NCI-H2227 treated with DMSO at 0.1 percent for 48 hours (cell line): ENCODE data around the gene SOX8.
"Not testable (repeated sequence)": the region's sequence is repeated elsewhere in the genome, so short reads cannot be mapped to it uniquely, and the experiment has no call there.

Experiments used
- DNase-seq: peaks from one replicate; lab custom pipeline; 2025; lab: John Stamatoyannopoulos, UW

Gene SOX8

DNA sequence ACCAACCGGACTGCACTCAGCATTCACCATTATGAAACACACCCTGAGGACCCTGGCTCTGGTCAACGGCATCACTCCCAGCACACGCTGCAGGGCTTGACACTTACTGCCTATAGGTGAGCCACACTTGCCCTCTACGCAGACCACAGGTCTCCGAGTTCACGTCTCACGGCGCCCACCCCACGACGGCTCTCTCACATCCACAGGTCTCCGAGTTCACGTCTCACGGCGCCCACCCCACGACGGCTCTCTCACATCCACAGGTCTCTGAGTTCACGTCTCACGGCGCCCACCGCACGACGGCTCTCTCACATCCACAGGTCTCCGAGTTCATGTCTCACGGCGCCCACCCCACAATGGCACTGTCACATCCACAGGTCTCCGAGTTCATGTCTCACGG, 25.8 kb upstream of the SOX8 start:
- DNase-seq, result not testable (repeated sequence)

DNA sequence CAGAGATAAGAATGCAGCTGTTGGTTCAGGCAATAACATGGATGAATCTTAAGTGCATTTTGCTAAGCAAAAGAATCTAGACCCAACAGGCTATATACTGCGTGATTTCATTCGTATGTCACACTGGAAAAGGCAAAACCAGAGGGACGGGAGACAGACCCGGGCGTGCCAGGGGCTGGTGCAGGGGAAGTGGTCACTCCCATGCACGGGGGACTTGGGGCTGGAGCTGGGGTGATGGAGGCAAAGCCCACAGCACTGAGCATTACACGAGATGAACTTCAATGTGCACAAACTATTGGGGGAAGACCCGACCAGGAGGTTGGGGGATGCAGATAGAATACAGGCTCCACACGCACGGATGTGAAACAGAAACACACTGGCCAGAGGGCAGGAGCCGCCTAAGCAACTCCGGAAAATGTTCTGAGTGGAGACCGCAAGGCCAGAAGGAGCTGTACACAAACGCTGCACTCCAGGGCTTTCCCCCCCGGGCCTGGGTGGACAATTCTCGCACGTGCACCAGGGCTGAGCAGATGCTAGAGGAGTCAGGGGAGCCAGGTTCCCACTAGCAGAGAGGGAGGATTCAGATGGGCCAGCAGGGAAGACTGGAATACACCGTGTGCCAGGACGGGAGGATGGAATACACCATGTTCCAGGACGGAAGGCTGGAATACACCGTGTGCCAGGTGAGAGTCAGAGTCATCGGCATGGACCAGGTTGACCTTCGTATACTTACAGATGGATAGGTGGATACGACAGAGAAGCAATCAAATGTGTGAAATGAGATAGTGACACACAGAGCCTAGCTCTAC, 22.1 kb upstream of the SOX8 start:
- no peak for DNase-seq

DNA sequence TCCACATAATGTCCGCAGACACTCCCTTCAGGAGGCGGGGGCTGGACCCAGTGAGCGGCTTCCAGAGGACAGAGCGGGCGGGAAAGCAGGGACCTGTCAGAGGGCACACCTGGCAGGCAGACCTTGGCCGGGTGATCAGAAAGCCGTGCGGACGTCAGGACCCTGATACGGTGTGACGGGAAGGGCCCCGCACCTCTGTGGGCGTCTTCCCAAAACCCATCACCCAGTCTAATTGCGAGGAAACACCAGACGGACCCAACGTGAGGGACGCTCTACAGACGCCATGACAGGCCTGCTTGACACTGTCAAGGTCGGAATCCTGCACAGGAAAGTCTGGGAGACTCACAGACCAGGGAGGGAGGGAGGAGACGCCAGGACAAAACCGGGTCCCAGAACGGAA, 19.2 kb upstream of the SOX8 start:
- DNase-seq, result no peak

DNA sequence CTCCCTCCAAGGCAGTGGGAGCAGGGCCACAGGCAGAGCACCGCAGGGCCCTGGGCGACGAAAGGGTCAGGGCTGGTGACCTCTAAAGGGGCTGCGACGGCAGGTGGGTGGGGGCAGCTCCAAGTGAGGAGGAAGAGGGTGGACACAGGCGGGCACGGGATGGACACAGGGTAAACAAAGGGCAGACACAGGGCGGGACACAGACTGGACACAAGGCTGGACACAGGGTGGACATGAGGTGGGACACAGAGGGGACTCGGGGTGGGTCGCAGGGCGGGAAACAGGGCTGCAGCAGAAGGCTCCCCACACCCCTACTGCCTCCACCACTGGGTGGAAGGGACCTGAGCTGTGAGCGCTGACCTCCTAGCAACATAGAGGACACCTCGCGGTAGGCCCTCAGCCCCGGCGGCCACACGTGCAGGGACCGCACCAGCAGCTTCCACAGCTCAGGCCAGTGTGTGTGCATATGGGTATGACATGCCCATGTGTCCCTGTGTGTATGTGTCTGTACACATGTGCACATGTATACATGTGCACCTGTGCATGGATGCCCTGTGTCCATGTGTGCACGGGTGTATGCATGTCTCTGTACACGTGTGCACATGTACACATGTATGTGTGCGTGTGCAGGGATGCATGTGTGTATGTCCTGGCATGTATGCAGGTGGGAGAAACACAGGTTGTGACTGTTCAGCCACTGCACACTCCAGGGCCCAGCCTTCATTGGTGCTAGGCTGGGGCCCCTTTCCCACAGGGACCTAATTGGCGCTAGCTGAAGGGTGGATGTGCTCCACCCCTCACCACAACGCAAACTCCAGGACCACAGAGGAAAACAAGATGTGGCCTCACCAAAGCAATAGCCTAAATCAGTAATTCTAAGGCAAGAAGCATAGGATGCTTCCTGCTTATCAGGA, 18.4 kb upstream of the SOX8 start:
- no peak for DNase-seq

DNA sequence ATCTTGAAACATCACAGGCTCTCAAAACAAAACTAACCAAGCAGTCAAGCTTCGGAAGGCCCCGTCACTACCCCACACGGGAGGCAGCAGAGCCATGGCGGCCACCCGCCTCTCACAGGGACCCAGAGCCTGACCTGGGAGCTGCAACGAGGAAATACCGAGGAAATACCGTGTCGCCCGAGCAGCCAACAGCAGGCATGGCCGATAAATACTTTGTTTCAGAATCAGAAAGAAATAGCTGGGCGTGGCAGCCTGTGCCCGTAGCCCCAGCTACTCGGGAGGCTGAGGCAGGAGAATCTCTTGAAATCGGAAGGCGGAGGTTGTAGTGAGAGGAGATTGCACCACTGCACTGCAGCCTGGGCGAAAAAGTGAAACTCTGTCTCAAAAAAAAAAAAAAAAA, 17.7 kb upstream of the SOX8 start:
- DNase-seq, result no peak

DNA sequence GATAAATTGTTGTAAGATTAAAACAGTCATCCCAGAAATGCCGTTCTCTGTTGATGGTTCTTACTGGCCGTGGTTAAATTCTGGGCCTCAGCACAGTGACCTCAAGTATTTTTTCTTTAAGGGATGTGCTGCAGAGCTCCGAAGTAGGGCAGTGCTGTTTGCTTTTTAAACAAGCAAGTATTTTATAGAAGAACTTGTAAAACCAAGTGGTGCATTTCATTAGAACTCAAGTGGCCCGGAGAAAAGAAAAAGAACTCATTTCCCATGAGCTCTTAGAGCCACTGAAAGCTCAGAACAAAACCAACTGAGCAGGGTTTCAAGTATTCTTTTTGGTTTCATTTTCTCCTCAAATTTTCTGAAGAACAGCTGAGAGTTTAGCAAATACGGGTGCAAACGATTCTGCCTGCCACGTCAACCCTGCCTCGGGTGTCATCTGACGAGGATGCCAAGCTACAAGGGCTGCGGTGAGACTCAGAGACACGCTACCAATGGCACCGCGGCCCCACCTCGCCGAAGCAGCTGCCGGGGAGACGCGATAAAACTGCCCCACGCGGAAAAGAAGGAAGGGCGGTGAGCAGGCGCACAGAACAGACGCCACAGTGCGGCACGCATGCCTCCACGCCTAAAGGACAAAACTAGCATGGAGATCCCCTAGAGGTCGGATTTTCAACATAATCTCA, 17.1 kb upstream of the SOX8 start:
- no peak for DNase-seq

DNA sequence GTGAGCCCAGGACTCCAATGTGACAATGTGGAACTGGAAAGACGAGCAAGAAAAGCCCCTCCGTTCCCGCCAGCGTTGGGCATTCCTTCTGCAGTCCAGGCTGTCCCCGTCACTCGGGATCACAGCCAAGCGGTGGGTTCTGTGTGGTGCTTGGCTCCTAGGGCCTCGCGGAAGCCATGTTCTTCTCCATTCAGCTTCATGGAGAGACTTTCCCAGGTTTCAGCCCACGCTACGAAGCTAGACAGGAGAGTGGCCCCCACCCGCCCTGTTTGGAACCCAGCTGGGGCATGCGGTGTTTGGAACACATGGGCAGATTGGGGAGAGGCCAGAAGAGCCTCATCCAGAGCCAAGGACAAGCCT, 16.6 kb upstream of the SOX8 start:
- no peak for DNase-seq

DNA sequence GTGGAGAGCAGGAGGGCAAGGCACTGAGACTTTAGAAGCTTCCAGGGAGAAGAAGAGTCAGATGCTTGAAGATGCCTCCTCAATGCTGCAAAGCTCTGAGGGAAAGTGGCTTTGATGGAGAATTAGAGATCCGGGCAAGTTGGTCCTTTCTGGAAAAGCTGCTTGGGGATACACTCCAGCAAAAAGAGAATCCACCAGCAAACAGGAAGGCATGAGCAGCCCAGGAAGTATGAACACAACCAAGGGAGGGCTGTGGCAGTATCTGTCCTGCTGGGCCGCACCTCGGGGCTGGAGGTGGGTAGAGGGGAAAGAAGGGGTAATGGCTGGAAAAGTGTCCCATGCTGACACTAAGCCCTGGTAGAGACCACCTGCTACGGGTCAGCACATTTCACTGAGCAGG, 16.1 kb upstream of the SOX8 start:
- no peak for DNase-seq

DNA sequence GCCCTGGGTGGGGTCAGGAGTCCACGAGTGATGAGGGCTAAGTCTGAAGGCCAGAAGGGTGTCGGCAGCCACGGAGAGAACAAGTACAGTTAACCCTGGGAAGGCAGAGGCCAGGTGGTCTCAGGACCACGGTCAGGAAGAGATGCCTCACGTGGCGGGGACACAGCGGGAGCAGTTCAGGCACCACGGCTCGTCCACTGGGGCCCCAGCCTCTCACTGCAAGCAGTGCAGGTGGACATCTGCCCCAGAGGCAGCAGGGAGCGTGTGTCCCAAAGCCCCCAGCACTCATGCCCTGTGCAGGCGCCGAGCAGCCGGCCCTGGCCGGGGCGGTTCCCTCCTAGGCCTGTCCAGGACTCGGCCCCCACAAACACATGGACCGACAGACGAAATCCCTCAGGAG, 15.5 kb upstream of the SOX8 start:
- no peak for DNase-seq

DNA sequence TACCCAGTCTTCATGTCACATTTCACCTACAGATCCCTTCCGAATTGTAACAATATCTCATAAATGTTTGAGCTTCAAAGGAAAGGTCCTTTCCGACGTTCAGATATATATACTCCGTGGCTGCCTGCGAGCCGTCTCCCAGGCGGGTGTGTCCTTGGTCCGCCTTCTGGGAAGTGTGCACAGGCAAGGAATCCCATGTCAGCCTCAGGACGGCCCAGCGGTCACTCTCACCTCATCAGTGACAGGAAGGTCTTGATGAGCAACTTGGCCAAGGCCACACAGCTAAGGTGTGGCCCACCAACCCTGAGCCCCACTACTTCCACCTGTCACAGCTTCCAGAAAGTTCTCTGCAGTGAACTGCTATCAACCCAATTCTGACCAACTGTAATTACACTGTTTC, 15.1 kb upstream of the SOX8 start:
- no peak for DNase-seq

DNA sequence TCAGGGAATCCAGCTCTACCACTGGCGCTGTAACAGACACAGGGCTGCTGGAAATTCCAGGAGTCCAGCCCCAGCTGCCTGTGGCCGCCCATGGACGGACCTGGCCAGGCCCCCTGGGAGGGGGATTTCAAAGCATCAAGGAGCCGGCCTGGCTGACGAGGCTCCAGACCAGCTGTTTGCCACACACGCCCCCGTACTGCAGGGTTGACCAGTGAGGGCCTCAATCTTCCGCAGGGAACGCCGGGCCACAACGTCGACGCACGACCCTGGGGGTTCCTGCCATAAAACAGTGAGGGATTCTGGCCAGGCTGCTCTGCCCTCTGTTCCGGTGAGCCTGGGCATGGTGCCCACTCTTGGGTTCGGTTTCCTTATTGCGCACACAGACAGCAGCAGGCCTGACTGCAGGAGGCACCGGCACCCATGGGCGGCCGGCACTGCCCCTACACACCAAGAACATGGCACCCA, 14.5 kb upstream of the SOX8 start:
- DNase-seq, result no peak

DNA sequence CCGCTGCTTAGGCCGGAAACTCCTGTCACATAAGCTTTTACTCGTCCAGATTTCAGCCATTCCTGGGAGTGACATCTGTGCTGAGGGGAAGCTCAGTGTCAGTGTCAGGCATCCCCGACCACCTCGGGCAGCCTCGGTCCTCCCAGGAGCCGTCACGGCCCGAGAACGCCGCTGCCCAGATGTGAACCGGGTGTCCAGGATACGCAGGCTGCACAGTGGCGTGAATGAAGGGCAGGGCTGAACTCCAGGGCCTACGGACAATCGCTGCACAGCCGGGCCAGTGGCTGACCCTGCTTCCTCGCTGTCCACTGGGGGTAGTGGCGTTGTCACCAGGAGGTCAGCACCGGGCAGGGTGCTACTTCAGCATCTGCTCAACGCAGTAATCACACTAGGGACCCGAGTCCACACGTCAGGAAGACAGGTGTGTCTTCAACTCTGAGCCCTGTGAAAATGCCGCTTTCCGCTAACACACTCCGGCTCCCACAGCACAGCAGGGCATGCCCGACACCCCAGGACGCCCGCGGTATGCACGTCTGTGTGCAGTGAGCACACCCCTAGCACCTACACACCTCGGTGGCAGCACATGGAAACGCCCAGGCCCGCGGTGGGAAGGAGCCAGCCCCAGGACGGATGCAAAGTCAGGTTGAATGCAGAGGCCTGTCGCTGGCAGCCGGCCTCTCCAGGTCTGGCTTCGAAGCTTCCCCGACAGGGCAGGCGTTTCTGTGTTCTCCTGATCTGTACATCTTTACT, 13.8 kb upstream of the SOX8 start:
- no peak for DNase-seq

DNA sequence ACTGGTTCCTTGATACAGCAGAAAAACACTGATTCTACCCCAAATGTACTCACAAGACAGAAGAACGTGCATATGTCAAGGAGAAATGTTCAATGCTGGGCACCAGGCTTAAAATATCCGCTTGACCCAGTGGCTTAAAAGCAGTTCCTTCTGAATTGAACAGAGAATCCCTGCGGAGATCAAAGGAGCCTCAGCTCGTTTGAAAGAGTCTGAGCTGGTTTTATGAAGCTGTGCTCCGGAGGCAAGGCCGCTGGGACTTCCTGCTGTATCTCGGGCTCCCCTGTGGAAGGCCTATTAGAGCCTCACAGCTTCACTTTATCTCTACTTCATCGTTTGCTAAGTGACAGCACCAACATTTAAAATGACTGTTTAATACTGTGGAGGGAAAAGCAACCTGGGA, 12.9 kb upstream of the SOX8 start:
- peak; percentile 25 for DNase-seq

DNA sequence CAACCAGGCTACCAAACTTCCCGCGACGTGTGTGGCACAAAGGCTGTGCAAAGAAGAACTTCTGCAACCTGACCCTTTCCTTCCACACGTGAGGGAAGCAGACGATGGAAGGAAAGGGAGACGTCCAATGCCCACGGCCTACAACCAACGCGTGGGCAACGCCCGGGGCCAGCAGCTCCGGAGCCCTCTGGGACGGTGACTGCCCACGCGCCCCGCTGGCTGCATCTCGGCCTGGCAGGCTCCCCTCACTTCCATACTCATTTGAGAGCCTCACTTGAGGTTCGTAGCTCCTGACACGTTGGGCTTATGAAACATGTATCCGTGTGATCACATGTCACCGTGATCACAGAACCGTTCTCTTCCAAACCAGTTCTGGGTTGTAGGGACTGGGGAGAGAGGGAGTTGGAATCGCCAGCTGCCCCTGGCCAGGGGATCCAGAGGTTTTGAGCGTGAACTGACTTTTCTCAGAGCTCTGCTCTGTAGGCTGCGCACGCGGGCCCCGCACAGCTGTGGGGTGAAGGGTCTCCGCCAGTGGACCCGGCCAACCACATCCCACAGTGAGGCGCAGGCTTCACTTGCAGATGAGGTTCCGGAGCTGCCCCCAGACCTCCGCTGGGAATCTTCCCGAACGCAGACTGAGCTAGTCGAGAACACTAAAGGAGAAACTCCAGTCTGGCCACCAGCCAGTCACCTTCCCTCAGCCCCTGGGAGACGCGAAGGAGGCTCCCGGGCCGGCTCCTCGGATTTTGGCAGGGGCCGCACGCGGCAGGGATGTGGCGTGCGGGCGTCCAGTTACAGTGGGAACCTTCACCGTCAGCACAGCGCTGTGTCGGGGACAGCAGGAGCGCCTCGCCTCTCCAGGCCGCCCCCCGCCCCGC, 11.8 kb upstream of the SOX8 start:
- DNase-seq, result no peak

DNA sequence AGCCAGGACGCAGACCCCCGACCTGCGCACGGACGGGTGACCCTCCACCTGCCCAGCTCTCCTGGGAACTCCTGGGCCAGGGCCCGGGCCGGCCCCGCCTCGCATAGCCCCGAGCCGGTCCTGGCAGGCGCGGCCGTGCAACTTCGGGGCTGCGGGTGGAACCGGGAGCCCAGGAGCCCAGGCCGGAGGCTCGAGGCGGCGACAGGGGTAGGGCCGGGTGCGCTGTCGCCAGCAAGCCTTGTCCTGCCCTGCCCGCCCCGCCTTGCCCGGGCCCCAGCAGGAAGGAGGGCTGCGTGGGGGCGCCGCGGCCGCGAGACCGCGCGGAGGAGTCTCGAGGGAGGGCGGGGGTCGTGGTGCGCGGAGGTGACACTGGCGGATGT, 11.2 kb upstream of the SOX8 start:
- no peak for DNase-seq

DNA sequence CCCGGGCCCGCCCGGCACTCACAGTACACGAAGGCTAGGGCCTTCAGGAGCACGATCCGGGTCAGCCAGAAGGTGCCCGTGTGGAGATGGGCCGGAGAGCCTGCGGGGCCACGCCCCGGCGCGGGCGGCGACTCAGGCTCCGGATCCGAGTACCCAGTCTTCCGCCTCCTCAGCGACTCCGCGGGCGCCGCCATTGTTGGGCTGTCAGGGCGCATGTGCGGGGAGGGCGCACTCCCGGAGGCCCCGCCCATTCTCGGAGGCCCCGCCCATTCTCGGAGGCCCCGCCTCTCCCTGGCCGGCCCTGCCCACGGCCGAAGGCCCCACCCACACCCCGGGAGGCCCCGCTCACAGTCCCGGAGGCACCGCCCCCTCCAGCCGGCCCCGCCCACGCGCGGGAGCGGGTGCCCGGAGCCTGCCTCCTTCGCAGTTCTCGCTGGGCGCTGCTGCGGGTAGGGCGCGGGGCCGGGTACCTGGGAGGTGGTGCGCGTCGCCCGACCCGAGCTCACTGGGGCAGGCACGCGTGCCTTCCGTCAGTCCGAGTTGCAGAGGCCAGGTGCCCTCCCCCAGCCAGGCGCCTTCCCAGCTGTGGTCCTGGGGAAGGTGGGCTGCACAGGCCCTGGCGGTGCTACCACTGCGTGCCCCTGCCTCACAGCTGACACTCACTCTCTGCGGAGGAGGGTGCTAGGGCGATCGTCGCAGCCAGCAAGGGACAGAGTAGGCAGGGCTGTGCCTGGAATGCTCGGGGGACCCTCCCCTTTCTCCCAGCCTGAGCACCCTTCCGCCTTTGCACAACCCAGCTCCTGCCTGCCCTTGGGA, 10.6 kb upstream of the SOX8 start, which contains the start of gene LMF1:
Gene LMF1, minus strand, starts transcription at position 219 of the 816 bp plus-strand sequence. Its CDS starts 4 bp downstream, at position 215.
- DNase-seq, result peak; percentile 45

DNA sequence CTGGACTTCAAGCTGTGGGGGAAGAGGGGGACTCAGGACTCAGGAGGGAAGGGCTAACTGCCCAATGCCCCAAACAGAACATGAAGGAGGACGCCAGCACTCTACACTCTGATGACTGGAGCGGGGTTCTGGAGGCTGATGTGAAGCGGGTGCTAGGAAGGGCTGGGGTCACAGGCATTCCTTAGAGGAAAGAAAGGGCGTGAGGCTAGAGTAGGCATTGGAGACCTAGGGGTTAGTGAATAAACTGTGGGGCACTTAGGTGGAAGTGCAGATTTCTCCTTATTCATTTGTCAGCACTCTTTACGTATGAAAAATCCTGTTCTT, 10.0 kb upstream of the SOX8 start:
- DNase-seq, result no peak

DNA sequence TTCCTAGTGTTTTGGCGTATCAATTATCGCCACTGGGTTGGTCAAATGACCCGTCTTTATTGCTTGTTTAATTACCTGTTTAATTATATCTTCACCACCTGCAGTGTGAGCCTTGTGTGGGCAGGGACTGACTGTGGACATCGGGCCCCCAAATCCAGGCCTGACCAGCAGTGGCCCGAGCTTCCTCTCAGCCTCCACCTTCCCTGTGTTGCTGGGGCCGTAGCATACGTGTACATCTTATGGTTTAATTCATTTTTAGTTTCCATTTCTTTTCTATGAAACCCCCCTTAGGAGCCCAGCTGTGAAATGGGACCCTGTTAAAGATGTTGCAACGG, 9.6 kb upstream of the SOX8 start:
- no peak for DNase-seq

DNA sequence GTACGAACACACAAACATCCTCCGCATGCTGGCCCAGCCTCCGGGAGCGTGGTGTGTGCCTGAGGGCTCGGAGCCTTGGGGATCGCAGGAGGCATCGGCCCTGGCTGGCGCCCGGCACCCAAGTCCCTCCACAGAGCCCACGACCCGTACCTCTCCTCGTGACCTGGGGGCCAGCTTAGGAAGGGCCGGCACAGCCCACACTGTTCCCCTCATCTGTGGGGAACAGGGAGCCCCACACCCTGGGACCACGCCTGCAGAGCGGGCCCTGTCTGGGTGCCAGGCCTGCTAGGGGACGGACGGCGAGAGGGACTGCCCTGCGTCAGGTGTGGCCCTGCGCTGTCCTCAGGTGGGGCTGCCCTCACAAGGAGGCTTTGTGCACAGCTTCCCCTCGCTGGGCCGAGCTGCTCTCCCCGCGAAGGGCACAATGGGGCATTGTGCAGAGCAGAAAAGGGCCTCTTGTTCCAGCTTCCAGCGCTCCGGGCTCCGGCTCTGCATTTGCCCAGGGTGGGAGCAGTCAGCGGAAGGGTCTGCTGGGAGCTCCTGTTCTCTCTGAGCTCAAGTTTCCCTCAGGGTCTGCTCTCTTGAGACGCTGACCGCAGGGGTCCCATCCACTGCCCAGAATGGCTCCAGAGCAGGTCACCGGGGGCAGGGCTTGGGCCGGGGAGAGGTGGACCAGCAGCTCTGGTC, 9.1 kb upstream of the SOX8 start:
- DNase-seq, result no peak

DNA sequence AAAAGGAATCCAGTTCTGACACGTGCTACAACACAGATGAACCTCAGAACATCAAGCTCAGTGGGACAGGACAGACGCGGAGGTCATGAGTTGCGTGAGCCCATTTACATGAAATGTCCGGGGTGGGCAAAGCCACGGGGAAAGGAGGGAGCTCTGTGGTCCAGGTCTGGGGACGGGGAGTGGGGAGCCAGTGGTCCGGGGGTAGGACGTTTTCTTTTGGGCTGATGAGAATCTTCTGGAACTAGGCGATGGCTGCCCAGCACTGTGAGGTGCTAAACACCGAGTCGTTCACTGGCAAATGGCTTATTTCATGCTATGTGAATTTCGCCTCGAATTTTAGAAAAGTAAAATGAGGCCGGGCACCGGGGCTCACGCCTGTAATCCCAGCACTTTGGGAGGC, 8.2 kb upstream of the SOX8 start:
- DNase-seq, result no peak
